ENCODE results near the gene NNMT. TPM values are rescaled to one million over a fixed set of nuclear protein-coding genes. Genes with fewer than 3 reads are reported as not detected.

Gene NNMT
- total and polyA plus RNA-seq, 2 experiments from 2014 or later: 150 to 385 TPM

- Histone ChIP-seq H3K36me3 (replicated peaks; ENCODE audit: insufficient read depth, low read depth) (no peaks in the 10 kb centered on the region), H3K79me2 (no peaks in the 10 kb centered on the region), H3K9me2 (replicated peaks; ENCODE audit: insufficient read depth) (no peaks in the 10 kb centered on the region), H3K4me3 (no peak overlapping the region), H3K27ac (no peak overlapping the region), H3K4me1 (ENCODE audit: insufficient read depth) (peaks cover 25% of the 10 kb centered on the region), H4K20me1 (ENCODE audit: insufficient read depth, poor library complexity, severe bottlenecking) (no peaks in the 10 kb centered on the region), H3K9me3 (ENCODE audit: low read depth) (no peaks in the 10 kb centered on the region), H3K4me2 (no peak overlapping the region), H3K27me3 (no peaks in the 10 kb centered on the region), H2AFZ (no peak overlapping the region)
- DNase-seq (ENCODE audit: low spot score): no peak
- WGBS (ENCODE audit: low lambda C conversion rate, missing lambda C conversion rate): 85% methylated on average over 20 of the region's 20 CpGs
- no peak for TF ChIP-seq EZH2phosphoT487 (IDR thresholded peaks at IDR 0.05; ENCODE audit: low read depth, severe bottlenecking, unreplicated experiment)
- no peak for TF ChIP-seq EZH2 (IDR thresholded peaks at IDR 0.05; ENCODE audit: borderline replicate concordance)
- TF ChIP-seq CTCF (IDR thresholded peaks at IDR 0.05; ENCODE audit: poor library complexity): no peak
Observed at GRCh38 chr11:114256176-114256966, 39.8 kb upstream of the NNMT start.

GRCh38 chr11:114256967-114257286 is 39.3 kb upstream of the NNMT start:
- Histone ChIP-seq H3K4me2 (peak overlapping the region; percentile 65), H3K27ac (peak overlapping the region; percentile 68), H3K27me3 (no peaks in the 10 kb centered on the region), H3K4me1 (ENCODE audit: insufficient read depth) (peaks cover 25% of the 10 kb centered on the region), H3K79me2 (no peaks in the 10 kb centered on the region), H3K4me3 (no peak overlapping the region), H3K9me3 (ENCODE audit: low read depth) (no peaks in the 10 kb centered on the region), H3K36me3 (replicated peaks; ENCODE audit: insufficient read depth, low read depth) (no peaks in the 10 kb centered on the region), H2AFZ (no peak overlapping the region), H3K9me2 (replicated peaks; ENCODE audit: insufficient read depth) (no peaks in the 10 kb centered on the region), H4K20me1 (ENCODE audit: insufficient read depth, poor library complexity, severe bottlenecking) (no peaks in the 10 kb centered on the region)
- no peak for TF ChIP-seq EZH2phosphoT487 (IDR thresholded peaks at IDR 0.05; ENCODE audit: low read depth, severe bottlenecking, unreplicated experiment)
- TF ChIP-seq EZH2 (IDR thresholded peaks at IDR 0.05; ENCODE audit: borderline replicate concordance): no peak
- no peak for TF ChIP-seq CTCF (IDR thresholded peaks at IDR 0.05; ENCODE audit: poor library complexity)
- WGBS (ENCODE audit: low lambda C conversion rate, missing lambda C conversion rate): 92% methylated on average over 10 of the region's 10 CpGs
- no peak for DNase-seq (ENCODE audit: low spot score)

GRCh38 chr11:114257621-114258558 is 38.3 kb upstream of the NNMT start:
- DNase-seq (ENCODE audit: low spot score): peak; percentile 82
- Histone ChIP-seq H3K4me2 (peak overlapping the region; percentile 65), H3K27me3 (no peaks in the 10 kb centered on the region), H2AFZ (no peak overlapping the region), H3K27ac (peak overlapping the region; percentile 68), H3K4me1 (ENCODE audit: insufficient read depth) (peaks cover 26% of the 10 kb centered on the region), H3K79me2 (no peaks in the 10 kb centered on the region), H3K9me2 (replicated peaks; ENCODE audit: insufficient read depth) (no peaks in the 10 kb centered on the region), H3K9me3 (ENCODE audit: low read depth) (no peaks in the 10 kb centered on the region), H3K36me3 (replicated peaks; ENCODE audit: insufficient read depth, low read depth) (no peaks in the 10 kb centered on the region), H4K20me1 (ENCODE audit: insufficient read depth, poor library complexity, severe bottlenecking) (no peaks in the 10 kb centered on the region), H3K4me3 (no peak overlapping the region)
- 39% methylated on average over 29 of the region's 29 CpGs for WGBS (ENCODE audit: low lambda C conversion rate, missing lambda C conversion rate)
- TF ChIP-seq EZH2phosphoT487 (IDR thresholded peaks at IDR 0.05; ENCODE audit: low read depth, severe bottlenecking, unreplicated experiment): no peak
- TF ChIP-seq EZH2 (IDR thresholded peaks at IDR 0.05; ENCODE audit: borderline replicate concordance): no peak
- TF ChIP-seq CTCF (IDR thresholded peaks at IDR 0.05; ENCODE audit: poor library complexity): peak; percentile 39

All from hepatocyte (in vitro differentiated cells).